IPS DF 6.9 (cell line): ENCODE data around the gene CRYBB3.
"Not testable (repeated sequence)": the region's sequence is repeated elsewhere in the genome, so short reads cannot be mapped to it uniquely, and the experiment has no call there.

Experiments used
- DNase-seq: peaks from one replicate; pipeline ENCODE4 v3.0.0-alpha.2; 2013; ENCODE audit warnings: low read depth, low spot score
- H3K27ac ChIP-seq: one replicate; pipeline ENCODE4 v1.5.1; 2013; ENCODE audit warnings: low read length, control low read depth
- H3K27me3 ChIP-seq: 2 replicates; pipeline ENCODE4 v1.6.1; 2013; ENCODE audit warnings: mild to moderate bottlenecking, low read length; ENCODE audit not compliant: control insufficient read depth, insufficient read depth
- H3K36me3 ChIP-seq: 2 replicates; pipeline ENCODE4 v1.6.1; 2013; ENCODE audit warnings: low read length; ENCODE audit not compliant: control insufficient read depth, insufficient read depth
- H3K4me1 ChIP-seq: 2 replicates; pipeline ENCODE4 v1.6.1; 2013; ENCODE audit warnings: low read length; ENCODE audit not compliant: control insufficient read depth, insufficient read depth
- H3K4me3 ChIP-seq: 2 replicates; pipeline ENCODE4 v1.5.1; 2013; ENCODE audit warnings: mild to moderate bottlenecking, low read length
- H3K9me3 ChIP-seq: 2 replicates; pipeline ENCODE4 v1.6.1; 2013; ENCODE audit warnings: low read length, inconsistent platforms; ENCODE audit not compliant: control insufficient read depth, insufficient read depth
- WGBS: extraction: QIAGEN DNeasy Blood & Tissue Kit; methylation state at CpG from one replicate; pipeline ENCODE4 v1.1.7; 2013; ENCODE audit warnings: mixed read lengths, missing lambda C conversion rate; ENCODE audit not compliant: insufficient read length, insufficient coverage; 5-methylcytosine and 5-hydroxymethylcytosine counted together

CRYBB3 gene

DNA sequence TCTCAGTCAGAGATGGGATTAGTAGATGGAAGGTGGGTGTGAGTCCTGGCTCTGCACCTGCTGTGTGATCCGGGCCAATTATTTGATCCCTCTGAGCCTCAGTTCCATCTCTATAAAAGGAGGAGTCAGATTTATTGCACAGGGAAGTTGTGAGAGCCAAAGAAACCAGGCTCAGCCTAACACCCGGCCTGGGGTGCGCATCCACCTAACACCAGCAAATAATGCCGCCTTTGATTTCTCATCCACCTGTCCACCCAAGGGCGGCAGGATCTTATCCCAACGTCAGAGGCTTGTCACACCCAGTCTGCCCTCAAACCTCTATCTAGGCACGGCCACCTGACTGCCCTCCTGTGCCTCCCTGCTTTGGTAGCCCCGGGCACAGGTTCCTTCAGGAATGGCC is 22.1 kb downstream of the CRYBB3 start:
- Histone ChIP-seq H3K27me3 (no peaks in the 10 kb centered on the region), H3K4me1 (no peaks in the 10 kb centered on the region), H3K27ac (no peak overlapping the region), H3K9me3 (no peaks in the 10 kb centered on the region), H3K36me3 (no peaks in the 10 kb centered on the region), H3K4me3 (no peak overlapping the region)
- no peak for DNase-seq
- no CpG with 5 or more reads among the region's 8 CpGs for WGBS

DNA sequence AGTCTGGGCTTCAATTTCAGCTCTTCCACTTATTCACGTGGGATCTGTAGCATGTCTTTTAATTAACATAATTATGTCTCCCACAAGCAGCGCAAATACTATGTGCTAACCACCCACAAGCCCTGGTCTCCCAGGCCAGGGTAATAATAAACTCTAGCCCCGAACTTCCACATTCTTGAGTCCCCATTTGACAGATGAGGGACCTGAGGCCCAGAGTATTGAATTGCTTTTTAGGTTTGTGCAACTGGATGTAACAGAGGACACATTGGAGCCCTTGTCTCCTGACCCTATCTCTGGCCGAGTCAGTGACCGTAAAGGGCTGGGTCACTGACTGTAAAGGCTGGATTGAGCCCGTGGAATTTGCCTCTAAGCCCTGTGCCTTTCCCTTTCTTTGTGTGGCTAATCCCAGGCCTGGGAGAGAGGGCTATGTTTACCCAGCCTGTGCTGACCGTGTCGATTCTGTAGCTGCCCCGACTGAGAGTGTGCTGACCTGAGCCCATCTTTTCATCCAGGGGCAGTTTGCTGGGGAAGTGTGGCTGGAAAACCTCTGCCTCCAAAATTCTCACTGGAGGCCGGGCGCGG is 23.7 kb downstream of the CRYBB3 start:
- Histone ChIP-seq H3K27me3 (no peaks in the 10 kb centered on the region), H3K27ac (no peak overlapping the region), H3K4me1 (no peaks in the 10 kb centered on the region; the same call in 1 of the 2 replicates), H3K9me3 (no peaks in the 10 kb centered on the region), H3K36me3 (no peaks in the 10 kb centered on the region), H3K4me3 (no peak overlapping the region)
- no peak for DNase-seq
- no CpG with 5 or more reads among the region's 12 CpGs for WGBS

DNA sequence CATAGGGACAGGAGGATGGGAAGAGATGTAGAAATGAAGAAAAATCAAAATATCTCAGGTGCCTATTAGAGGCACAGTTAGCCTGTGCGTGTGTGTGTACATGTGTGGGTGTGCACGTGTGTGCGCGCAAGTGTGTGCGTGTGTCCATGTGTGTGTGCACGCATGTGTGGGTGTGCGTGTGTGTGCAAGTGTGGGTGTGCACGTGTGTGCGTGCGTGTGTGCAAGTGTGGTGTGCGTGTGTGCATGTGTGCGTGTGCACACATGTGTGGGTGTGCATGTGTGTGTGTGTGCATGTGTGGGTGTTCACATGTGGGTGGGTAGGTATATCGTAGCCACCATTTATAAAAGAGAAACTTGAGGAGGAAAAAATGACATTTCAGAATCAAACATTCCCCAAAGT is 29.2 kb downstream of the CRYBB3 start:
- DNase-seq, result no peak
- Histone ChIP-seq H3K4me1 (no peaks in the 10 kb centered on the region; the same call in 1 of the 2 replicates), H3K9me3 (no peaks in the 10 kb centered on the region), H3K36me3 (no peaks in the 10 kb centered on the region), H3K4me3 (no peak overlapping the region), H3K27ac (no peak overlapping the region), H3K27me3 (no peaks in the 10 kb centered on the region)
- no CpG with 5 or more reads among the region's 13 CpGs for WGBS

DNA sequence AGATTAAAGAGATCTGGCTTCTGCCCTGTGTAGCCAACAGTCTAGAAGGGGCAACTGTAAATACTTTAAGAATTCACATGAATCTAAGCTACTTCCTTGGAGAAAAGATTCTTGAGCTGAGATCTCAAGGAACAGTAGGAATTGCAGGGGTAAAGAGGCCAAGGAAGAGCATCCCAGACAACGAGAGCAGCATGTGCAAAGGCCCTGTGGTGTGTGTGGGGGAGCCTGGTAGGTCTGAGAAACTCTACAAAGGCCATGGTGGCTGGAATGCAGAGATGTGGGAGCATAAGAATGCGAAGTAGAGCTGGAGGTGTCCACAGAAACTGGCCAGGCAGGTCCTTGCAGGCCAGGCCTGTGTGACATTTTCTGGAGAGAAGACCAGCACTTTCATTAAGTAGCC is 31.1 kb downstream of the CRYBB3 start:
- not testable (repeated sequence) for H3K36me3 ChIP-seq, H3K9me3 ChIP-seq, H3K27ac ChIP-seq, H3K4me3 ChIP-seq, DNase-seq, H3K27me3 ChIP-seq, H3K4me1 ChIP-seq
- no CpG with 5 or more reads among the region's 2 CpGs for WGBS

DNA sequence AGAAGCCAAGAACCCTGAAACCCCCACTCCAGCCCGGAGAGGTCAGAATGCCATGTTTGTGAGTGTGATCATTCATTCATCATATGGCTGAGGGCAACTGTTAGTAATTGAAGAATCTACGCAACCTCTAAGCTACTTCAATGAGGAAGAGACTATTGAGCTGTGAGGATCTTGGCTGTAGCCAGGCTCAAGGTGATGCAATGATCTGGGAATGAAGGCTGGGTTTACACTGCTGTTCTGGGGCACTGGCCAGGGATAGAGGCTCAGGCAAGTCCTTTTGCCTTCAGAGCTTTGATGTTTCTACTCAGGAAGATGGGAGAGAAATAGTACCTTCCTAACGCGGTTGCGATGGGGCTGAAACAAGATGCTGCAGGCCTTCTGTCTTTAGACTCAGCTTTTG is 32.6 kb downstream of the CRYBB3 start:
- no peaks in the 10 kb centered on the region for H3K27me3 ChIP-seq
- H3K9me3 ChIP-seq, result no peaks in the 10 kb centered on the region
- no CpG with 5 or more reads among the region's 5 CpGs for WGBS
- no peak overlapping the region for H3K4me3 ChIP-seq
- no peaks in the 10 kb centered on the region for H3K36me3 ChIP-seq
- no peaks in the 10 kb centered on the region; the same call in 1 of the 2 replicates for H3K4me1 ChIP-seq
- no peak overlapping the region for H3K27ac ChIP-seq
- no peak for DNase-seq

DNA sequence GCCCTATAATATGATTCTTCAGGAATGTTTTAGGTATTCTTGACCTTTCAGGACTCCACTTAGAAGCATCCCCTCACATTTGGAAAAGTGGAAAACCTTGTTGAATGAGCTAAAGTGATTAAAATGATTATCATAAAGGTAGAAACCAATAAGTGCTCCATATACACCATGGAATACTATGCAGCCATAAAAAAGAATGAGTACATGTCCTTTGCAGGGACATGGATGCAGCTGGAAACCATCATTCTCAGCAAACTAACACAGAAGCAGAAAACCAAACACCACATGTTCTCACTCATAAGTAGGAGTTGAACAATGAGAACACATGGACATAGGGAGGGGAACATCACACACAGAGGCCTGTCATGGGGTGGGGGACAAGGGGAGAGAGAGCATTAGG is 34.0 kb downstream of the CRYBB3 start:
- H3K9me3 ChIP-seq, H3K27ac ChIP-seq, H3K4me1 ChIP-seq, DNase-seq, H3K27me3 ChIP-seq, H3K4me3 ChIP-seq, H3K36me3 ChIP-seq: not testable (repeated sequence)

DNA sequence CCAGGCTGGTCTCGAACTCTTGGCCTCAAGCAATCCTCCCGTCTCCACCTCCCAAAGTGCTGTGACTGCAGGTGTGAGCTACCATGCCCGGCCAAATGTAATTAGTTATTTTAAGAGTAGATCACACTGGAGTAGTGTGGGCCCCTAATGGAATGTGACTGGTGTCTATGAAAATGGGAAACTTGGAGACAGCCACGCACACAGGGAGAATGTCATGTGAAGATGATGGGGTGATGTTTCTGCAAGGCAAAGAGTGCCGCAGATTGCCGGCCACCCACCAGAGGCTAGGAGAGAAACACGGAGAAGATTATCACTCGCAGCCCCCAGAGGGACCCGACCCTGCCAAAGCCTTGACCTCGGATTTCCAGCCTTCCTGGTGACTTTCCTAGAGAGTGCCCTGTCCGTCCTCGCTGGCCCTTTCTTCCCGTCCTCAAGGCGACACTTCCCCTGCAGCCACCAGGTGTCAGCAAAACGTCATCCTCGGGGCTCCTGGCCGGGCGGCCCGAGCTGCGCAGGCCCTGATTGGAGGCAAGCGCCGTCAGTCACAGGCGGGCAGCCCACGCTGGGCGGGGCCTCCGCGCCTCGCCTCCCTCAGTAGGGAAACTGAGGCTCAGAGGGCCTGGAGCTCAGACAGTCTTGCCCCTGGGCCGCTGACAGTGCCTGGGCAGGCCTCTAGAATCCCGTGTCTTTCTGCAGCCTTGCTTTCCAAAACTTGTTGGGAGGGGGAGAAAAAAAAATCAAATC is 36.1 kb downstream of the CRYBB3 start:
- Histone ChIP-seq H3K4me1 (no peaks in the 10 kb centered on the region), H3K36me3 (no peaks in the 10 kb centered on the region), H3K9me3 (no peaks in the 10 kb centered on the region), H3K27ac (no peak overlapping the region), H3K4me3 (no peak overlapping the region), H3K27me3 (no peaks in the 10 kb centered on the region)
- WGBS, result no CpG with 5 or more reads among the region's 30 CpGs
- peak; percentile 91 for DNase-seq

DNA sequence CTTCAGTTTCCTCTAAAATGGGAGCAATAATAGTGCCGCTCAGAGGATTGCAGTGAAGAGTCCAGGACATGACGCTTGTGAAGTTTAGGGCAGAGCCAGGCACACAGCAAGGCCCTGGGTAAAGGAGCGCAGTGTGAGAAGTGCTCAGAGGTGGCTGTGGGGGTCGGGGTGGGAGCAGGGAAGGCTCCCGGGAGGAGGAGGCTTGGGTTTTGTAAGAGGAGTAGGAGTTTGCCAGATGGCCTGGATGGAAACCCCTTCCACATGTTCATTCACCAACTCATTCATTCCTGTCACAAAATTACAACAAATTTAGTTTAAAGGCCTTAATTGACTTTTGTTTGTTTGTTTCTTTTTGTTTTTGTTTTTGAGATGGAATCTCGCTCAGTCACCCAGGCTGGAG is 36.8 kb downstream of the CRYBB3 start:
- Histone ChIP-seq H3K27me3 (no peaks in the 10 kb centered on the region), H3K9me3 (no peaks in the 10 kb centered on the region), H3K27ac (no peak overlapping the region), H3K36me3 (no peaks in the 10 kb centered on the region), H3K4me3 (no peak overlapping the region), H3K4me1 (no peaks in the 10 kb centered on the region)
- WGBS, result no CpG with 5 or more reads among the region's 6 CpGs
- DNase-seq, result no peak

DNA sequence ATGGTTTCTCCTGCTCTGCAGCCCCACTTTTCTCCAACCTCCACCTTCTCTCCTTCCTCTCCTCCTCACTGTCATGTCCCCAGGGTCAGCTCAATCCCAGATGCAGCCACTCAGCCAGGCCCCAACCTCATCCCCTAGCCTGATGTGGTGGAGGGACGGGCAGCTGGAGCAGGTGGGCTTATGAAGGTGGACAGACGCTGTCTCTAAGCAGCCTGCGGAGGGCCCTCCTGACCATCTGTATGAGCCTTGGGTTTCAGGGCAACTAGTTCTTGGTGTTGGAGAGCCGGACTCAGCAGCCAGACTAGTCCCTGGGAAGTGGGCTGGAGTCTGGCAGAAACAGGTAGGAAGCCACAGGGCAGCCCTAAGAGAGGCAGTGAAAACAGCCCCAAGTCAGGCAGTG is 37.8 kb downstream of the CRYBB3 start:
- Histone ChIP-seq H3K4me3 (no peak overlapping the region), H3K27me3 (no peaks in the 10 kb centered on the region), H3K4me1 (no peaks in the 10 kb centered on the region), H3K27ac (no peak overlapping the region), H3K36me3 (no peaks in the 10 kb centered on the region), H3K9me3 (no peaks in the 10 kb centered on the region)
- no peak for DNase-seq
- no CpG with 5 or more reads among the region's 4 CpGs for WGBS

DNA sequence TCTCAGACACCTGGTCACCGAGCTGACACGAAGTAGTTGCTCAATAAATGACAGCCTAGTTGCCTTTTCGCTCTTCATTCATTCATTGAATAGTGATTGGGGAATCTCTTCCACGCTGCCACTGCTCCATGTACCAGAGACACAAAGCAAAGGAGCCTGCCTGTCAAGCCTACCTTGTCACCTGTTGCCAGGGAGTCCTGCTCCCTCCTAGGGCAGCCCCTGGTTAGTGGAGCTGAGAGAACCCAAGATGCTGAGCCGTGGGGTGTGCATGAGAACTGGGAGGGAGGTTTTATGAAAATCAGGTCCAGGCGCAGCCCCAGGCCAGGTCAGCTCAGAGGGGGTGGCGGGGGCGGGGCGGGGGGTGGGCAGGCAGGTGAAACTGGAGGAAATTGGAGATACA is 38.4 kb downstream of the CRYBB3 start:
- not testable (repeated sequence) for H3K36me3 ChIP-seq, DNase-seq, H3K4me1 ChIP-seq, H3K27ac ChIP-seq, H3K27me3 ChIP-seq, H3K4me3 ChIP-seq, H3K9me3 ChIP-seq
- WGBS, result no CpG with 5 or more reads among the region's 9 CpGs

DNA sequence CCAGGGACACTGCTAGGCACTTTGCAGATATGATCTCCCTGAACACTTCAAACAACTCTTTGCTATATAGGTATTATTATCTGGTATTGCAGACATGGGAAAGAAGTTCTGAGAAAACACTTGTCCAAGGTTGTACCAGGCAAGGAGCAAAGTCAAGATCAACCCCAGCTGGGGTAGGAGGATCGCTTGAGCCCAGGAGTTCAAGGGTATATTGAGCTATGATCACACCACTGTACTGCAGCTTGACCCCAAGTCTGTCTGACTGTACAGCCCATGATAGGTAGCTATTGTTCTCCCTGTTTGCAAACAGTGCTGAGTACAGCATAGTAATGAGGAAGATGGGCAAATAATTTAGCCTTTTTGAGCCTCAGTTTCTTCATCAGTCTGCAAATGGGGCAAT is 55.5 kb downstream of the CRYBB3 start:
- not testable (repeated sequence) for H3K27ac ChIP-seq, DNase-seq, H3K4me3 ChIP-seq, H3K4me1 ChIP-seq, H3K27me3 ChIP-seq, H3K9me3 ChIP-seq, H3K36me3 ChIP-seq
- WGBS, result no CpG with 5 or more reads among the region's 1 CpG
